PC-9 (cell line): ENCODE data around the gene CUEDC2. TPM values are rescaled to one million over a fixed set of nuclear protein-coding genes. Genes with fewer than 3 reads are reported as not detected.

Experiments used
- BruUV-seq: library from RNA; stranded (reverse); fragments of 400-500 nt; replicated peaks from 2 replicates; lab custom pipeline; 2021; lab: Mats Ljungman, UMichigan
- CTCF ChIA-PET: fragments of 300-600 bp; sonication (Branson Sonifier 250); formaldehyde crosslinking; loops from one replicate; lab custom pipeline; 2022; ENCODE audit warnings: antibody characterized with exemption; lab: Charles Lee
- POLR2A ChIA-PET: fragments of 300-600 bp; sonication (Branson Sonifier 250); formaldehyde crosslinking; loops from one replicate; lab custom pipeline; 2022; ENCODE audit warnings: antibody characterized with exemption; ENCODE audit not compliant: unreplicated experiment; lab: Charles Lee
- DNase-seq, 2 experiments: peaks; one replicate each; pipeline versions ENCODE4 v3.0.0 to v3.0.0-alpha.2; 2015 to 2022; ENCODE audit warnings: mixed read lengths in 1 of 2
- H2AFZ ChIP-seq: fragments of 200-600 bp; sonication (generic); 2 replicates; pipeline ENCODE4 v1.8.1; 2017; ENCODE audit warnings: antibody characterized with exemption
- H3F3A ChIP-seq: fragments of 200-600 bp; sonication (generic); 2 replicates; pipeline ENCODE4 v1.8.1; 2017; ENCODE audit warnings: antibody characterized with exemption, mild to moderate bottlenecking, low read depth; ENCODE audit not compliant: insufficient read depth
- H3K27ac ChIP-seq: fragments of 200-600 bp; sonication (generic); 2 replicates; pipeline ENCODE4 v1.6.1; 2016; ENCODE audit warnings: mixed run types
- H3K27me3 ChIP-seq: fragments of 200-600 bp; sonication (generic); 2 replicates; pipeline ENCODE4 v1.6.1; 2016; ENCODE audit warnings: low read depth, mixed run types; ENCODE audit not compliant: insufficient read depth
- H3K36me3 ChIP-seq: fragments of 200-600 bp; sonication (generic); 2 replicates; pipeline ENCODE4 v1.6.1; 2016; ENCODE audit warnings: low read depth, mixed run types
- H3K4me1 ChIP-seq: fragments of 200-600 bp; sonication (generic); replicated peaks from 2 replicates; pipeline ENCODE4 v1.6.1; 2016; ENCODE audit warnings: mixed run types; ENCODE audit not compliant: insufficient read depth
- H3K4me2 ChIP-seq: fragments of 200-600 bp; sonication (generic); 2 replicates; pipeline ENCODE4 v1.6.1; 2017; ENCODE audit warnings: mixed run types
- H3K4me3 ChIP-seq: fragments of 200-600 bp; sonication (generic); 2 replicates; pipeline ENCODE4 v1.6.1; 2016; ENCODE audit warnings: mixed run types
- H3K79me2 ChIP-seq: fragments of 200-600 bp; sonication (generic); 2 replicates; pipeline ENCODE4 v1.6.1; 2017; ENCODE audit warnings: low read depth, mixed run types
- H3K9me2 ChIP-seq: fragments of 200-600 bp; sonication (generic); 2 replicates; pipeline ENCODE4 v1.8.1; 2017; ENCODE audit warnings: mild to moderate bottlenecking; ENCODE audit not compliant: insufficient read depth
- H3K9me3 ChIP-seq: fragments of 200-600 bp; sonication (generic); 2 replicates; pipeline ENCODE4 v1.8.1; 2016; ENCODE audit warnings: low read depth; ENCODE audit not compliant: insufficient read depth
- H4K20me1 ChIP-seq: fragments of 200-600 bp; sonication (generic); 2 replicates; pipeline ENCODE4 v1.8.1; 2017; ENCODE audit not compliant: insufficient read depth
- EZH2 ChIP-seq: fragments of 200-600 bp; sonication (generic); IDR thresholded peaks from 2 replicates; pipeline ENCODE4 v1.8.0; 2017; ENCODE audit warnings: antibody characterized with exemption, low read depth
- intact Hi-C: fragments of 100-400 bp; cut with micrococcal nuclease; formaldehyde crosslinking; loops from one replicate; pipeline ENCODE4 v1.10.0; 2022; ENCODE audit not compliant: unreplicated experiment
- total RNA-seq: library from RNA; stranded (reverse); gene quantifications from 2 replicates; pipeline ENCODE4 v1.2.3, GENCODE V29; 2021
- TF ChIP-seq, protein P1 (sequence below): fragments of 200-600 bp; sonication (generic); conservative IDR thresholded peaks from 2 replicates; pipeline ENCODE4 v1.6.1; 2017; ENCODE audit warnings: mixed run types, antibody characterized with exemption, mild to moderate bottlenecking, moderate library complexity

The CUEDC2 gene
- total RNA-seq, 1 experiment from 2014 or later = 46.2 TPM

DNA sequence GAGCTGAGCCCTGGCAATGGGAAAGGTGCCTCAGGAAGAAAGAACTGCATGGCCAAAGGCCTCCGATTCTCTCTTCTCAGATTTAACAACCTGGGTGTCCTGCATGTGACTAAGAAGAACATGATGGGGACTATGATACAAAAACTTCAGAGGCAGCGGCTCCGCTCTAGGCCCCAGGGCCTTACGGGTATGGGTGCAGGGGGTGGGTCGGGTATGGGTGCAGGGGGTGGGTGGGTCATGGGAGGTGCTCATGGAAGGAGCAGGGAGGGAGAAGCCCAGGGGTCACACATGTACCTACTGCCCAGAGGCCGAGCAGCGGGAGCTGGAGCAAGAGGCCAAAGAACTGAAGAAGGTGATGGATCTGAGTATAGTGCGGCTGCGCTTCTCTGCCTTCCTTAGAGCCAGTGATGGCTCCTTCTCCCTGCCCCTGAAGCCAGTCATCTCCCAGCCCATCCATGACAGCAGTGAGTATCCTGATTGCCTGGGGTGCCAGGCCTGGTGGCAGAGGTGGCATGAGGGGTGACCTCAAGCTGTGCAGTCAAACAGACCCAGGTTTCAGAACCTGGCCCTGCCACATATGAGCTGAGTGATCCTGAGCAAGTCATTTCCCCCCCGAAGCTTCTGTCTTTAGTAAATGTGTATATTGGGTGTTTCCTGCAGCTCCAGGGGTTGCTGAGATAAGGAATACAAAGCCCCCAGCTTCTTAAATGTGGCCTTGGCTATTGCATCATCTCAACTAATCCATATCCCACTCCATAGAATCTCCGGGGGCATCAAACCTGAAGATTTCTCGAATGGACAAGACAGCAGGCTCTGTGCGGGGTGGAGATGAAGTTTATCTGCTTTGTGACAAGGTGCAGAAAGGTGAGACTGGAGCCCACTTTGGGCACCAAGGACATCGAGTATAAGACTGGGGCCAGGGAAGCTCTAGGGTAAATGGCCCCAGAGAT lies 34.9 kb downstream of the CUEDC2 start:
- H3K27me3 ChIP-seq = no peaks in the 10 kb centered on the region
- DNase-seq = no peak
- intact Hi-C loops = loop anchor here (2.0 to 10.0 kb wide), 2 partner anchors 167 to 247 kb away; partner anchors contain the start of gene TRIM8
- no peak overlapping the region for H3K4me3 ChIP-seq
- CTCF ChIA-PET = no interaction called here
- no TSS peak for BruUV-seq
- no peaks in the 10 kb centered on the region for H4K20me1 ChIP-seq
- no peak overlapping the region for H3K27ac ChIP-seq
- no peak for TF ChIP-seq EZH2
- TF ChIP-seq, protein P1, sequence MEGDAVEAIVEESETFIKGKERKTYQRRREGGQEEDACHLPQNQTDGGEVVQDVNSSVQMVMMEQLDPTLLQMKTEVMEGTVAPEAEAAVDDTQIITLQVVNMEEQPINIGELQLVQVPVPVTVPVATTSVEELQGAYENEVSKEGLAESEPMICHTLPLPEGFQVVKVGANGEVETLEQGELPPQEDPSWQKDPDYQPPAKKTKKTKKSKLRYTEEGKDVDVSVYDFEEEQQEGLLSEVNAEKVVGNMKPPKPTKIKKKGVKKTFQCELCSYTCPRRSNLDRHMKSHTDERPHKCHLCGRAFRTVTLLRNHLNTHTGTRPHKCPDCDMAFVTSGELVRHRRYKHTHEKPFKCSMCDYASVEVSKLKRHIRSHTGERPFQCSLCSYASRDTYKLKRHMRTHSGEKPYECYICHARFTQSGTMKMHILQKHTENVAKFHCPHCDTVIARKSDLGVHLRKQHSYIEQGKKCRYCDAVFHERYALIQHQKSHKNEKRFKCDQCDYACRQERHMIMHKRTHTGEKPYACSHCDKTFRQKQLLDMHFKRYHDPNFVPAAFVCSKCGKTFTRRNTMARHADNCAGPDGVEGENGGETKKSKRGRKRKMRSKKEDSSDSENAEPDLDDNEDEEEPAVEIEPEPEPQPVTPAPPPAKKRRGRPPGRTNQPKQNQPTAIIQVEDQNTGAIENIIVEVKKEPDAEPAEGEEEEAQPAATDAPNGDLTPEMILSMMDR = no peak
- no peaks in the 10 kb centered on the region for H3K9me2 ChIP-seq
- H2AFZ ChIP-seq = no peak overlapping the region
- H3F3A ChIP-seq = peaks cover 4% of the 10 kb centered on the region; the same call in 1 of the 2 replicates
- H3K4me1 ChIP-seq = peaks cover 18% of the 10 kb centered on the region
- no peaks in the 10 kb centered on the region for H3K9me3 ChIP-seq
- POLR2A ChIA-PET = interaction anchor here (0.7 kb wide), 1 partner anchor 32 kb away, joined by 3 read pairs; no protein-coding TSS in a partner anchor
- H3K36me3 ChIP-seq = no peaks in the 10 kb centered on the region
- H3K4me2 ChIP-seq = peak overlapping the region; percentile 91; the same call in 1 of the 2 replicates
- H3K79me2 ChIP-seq = peaks cover 5% of the 10 kb centered on the region; the same call in 1 of the 2 replicates

DNA sequence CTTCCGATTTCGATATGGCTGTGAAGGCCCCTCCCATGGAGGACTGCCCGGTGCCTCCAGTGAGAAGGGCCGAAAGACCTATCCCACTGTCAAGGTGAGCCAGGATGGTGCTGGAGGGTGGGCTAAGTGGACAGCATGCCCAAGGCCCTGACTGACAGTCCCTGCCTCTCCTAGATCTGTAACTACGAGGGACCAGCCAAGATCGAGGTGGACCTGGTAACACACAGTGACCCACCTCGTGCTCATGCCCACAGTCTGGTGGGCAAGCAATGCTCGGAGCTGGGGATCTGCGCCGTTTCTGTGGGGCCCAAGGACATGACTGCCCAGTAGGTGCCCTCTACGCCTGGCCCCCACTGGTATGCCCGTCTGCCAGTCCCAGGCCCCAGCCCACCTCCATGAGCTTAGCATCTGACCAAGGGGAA lies 35.6 kb downstream of the CUEDC2 start:
- H3K9me2 ChIP-seq = no peaks in the 10 kb centered on the region
- peaks cover 12% of the 10 kb centered on the region; the same call in 1 of the 2 replicates for H3K4me1 ChIP-seq
- POLR2A ChIA-PET = no interaction called here
- no peak overlapping the region for H3K27ac ChIP-seq
- peaks cover 5% of the 10 kb centered on the region; the same call in 1 of the 2 replicates for H3K79me2 ChIP-seq
- CTCF ChIA-PET = no interaction called here
- intact Hi-C loops = loop anchor here (10.0 kb wide), 1 partner anchor 248 kb away; the partner anchor contains the start of gene TRIM8
- H4K20me1 ChIP-seq = no peaks in the 10 kb centered on the region
- TF ChIP-seq, protein P1 = no peak
- no peak for TF ChIP-seq EZH2
- H3K27me3 ChIP-seq = no peaks in the 10 kb centered on the region
- H2AFZ ChIP-seq = no peak overlapping the region
- no TSS peak for BruUV-seq
- no peaks in the 10 kb centered on the region for H3K9me3 ChIP-seq
- no peak overlapping the region; the same call in 1 of the 2 replicates for H3K4me3 ChIP-seq
- peak overlapping the region; percentile 91 for H3K4me2 ChIP-seq
- H3F3A ChIP-seq = peaks cover 4% of the 10 kb centered on the region; the same call in 1 of the 2 replicates
- no peaks in the 10 kb centered on the region for H3K36me3 ChIP-seq
- no peak for DNase-seq

DNA sequence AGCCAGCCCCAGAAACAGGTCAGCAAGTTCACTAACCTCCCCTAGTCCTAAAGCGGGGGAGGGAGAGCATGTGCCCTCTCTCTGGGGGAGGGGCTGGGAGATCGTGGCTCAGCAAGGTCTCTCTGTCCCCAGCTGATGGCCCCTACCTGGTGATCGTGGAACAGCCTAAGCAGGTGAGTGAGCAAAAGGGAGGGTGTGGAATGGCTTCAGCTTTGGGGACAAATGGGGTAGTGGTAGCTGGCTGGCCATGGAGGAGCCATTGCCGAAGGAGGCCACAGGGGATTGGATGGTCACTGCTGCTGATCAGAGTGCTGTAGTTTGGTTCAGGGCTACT lies 36.1 kb downstream of the CUEDC2 start:
- H3K4me3 ChIP-seq = peak overlapping the region; percentile 77
- H3K79me2 ChIP-seq = peaks cover 5% of the 10 kb centered on the region; the same call in 1 of the 2 replicates
- H3K4me1 ChIP-seq = 0 out of 2 replicates have a peak, but pooled peaks cover 7% of the 10 kb centered on the region
- BruUV-seq = no TSS peak
- H3K27ac ChIP-seq = peak overlapping the region; percentile 49
- CTCF ChIA-PET = interaction anchor here (0.6 kb wide), 1 partner anchor 19 kb away, joined by 4 read pairs; no protein-coding TSS in a partner anchor
- H3K36me3 ChIP-seq = no peaks in the 10 kb centered on the region
- no peaks in the 10 kb centered on the region for H3K27me3 ChIP-seq
- no peaks in the 10 kb centered on the region; the same call in 1 of the 2 replicates for H3F3A ChIP-seq
- no peaks in the 10 kb centered on the region for H3K9me2 ChIP-seq
- POLR2A ChIA-PET = no interaction called here
- no peaks in the 10 kb centered on the region for H4K20me1 ChIP-seq
- no peak for DNase-seq
- H3K4me2 ChIP-seq = peak overlapping the region; percentile 91
- H2AFZ ChIP-seq = no peak overlapping the region
- no peaks in the 10 kb centered on the region for H3K9me3 ChIP-seq
- intact Hi-C loops = loop anchor here (10.0 kb wide), 1 partner anchor 249 kb away; the partner anchor contains the start of gene TRIM8
- no peak for TF ChIP-seq EZH2
- TF ChIP-seq, protein P1 = no peak
